OCI-LY1 (cell line): ENCODE data around the gene ZNF536.

Experiments used
- H2AFZ ChIP-seq: fragments of 200-600 bp; sonication (generic), shearing (Covaris generic); 2 replicates; pipeline ENCODE4 v1.6.0; 2014; ENCODE audit warnings: antibody characterized with exemption, mild to moderate bottlenecking, low read length
- H3F3A ChIP-seq: fragments of 200-600 bp; sonication (generic), shearing (Covaris generic); 2 replicates; pipeline ENCODE4 v1.6.0; 2014; ENCODE audit warnings: mild to moderate bottlenecking, antibody characterized with exemption, low read length, moderate library complexity; ENCODE audit not compliant: insufficient read depth
- H3K27ac ChIP-seq: fragments of 200-600 bp; sonication (generic); 2 replicates; pipeline ENCODE4 v1.5.1; 2014; ENCODE audit warnings: low read length, mixed run types, mild to moderate bottlenecking, low read depth; ENCODE audit not compliant: poor library complexity, severe bottlenecking
- H3K27me3 ChIP-seq: fragments of 200-600 bp; sonication (generic); 2 replicates; pipeline ENCODE4 v1.6.0; 2014; ENCODE audit warnings: antibody characterized with exemption, mild to moderate bottlenecking, low read length, moderate library complexity; ENCODE audit not compliant: insufficient read depth
- H3K36me3 ChIP-seq: fragments of 200-600 bp; sonication (generic); 2 replicates; pipeline ENCODE4 v1.6.1; 2014; ENCODE audit warnings: mild to moderate bottlenecking, antibody characterized with exemption, low read length, moderate library complexity, mixed read lengths; ENCODE audit not compliant: insufficient read depth
- H3K4me1 ChIP-seq: fragments of 200-600 bp; sonication (generic); 2 replicates; pipeline ENCODE4 v1.5.1; 2014; ENCODE audit warnings: mild to moderate bottlenecking, low read length, moderate library complexity; ENCODE audit not compliant: insufficient read depth, severe bottlenecking
- H3K4me2 ChIP-seq: fragments of 200-600 bp; sonication (generic), shearing (Covaris generic); 2 replicates; pipeline ENCODE4 v1.6.1; 2014; ENCODE audit warnings: low read length
- H3K4me3 ChIP-seq: fragments of 200-600 bp; sonication (generic); 2 replicates; pipeline ENCODE4 v1.5.1; 2014; ENCODE audit warnings: low read length, low read depth, mild to moderate bottlenecking, mixed read lengths; ENCODE audit not compliant: poor library complexity, severe bottlenecking
- H3K79me2 ChIP-seq: fragments of 200-600 bp; shearing (Covaris generic); 2 replicates; pipeline ENCODE4 v1.6.1; 2016; ENCODE audit warnings: mixed run types, low read length, mixed read lengths; ENCODE audit not compliant: insufficient read depth
- H3K9ac ChIP-seq: fragments of 200-600 bp; sonication (generic), shearing (Covaris generic); 2 replicates; pipeline ENCODE4 v1.6.1; 2014; ENCODE audit warnings: mild to moderate bottlenecking, low read length, mixed read lengths
- H3K9me2 ChIP-seq: fragments of 200-600 bp; sonication (generic), shearing (Covaris generic); 2 replicates; pipeline ENCODE4 v1.6.1; 2014; ENCODE audit warnings: low read depth, mild to moderate bottlenecking, low read length, mixed read lengths
- H3K9me3 ChIP-seq: fragments of 200-600 bp; shearing (Covaris generic); 2 replicates; pipeline ENCODE4 v1.6.1; 2014; ENCODE audit warnings: low read length, mixed read lengths
- H4K20me1 ChIP-seq: fragments of 200-600 bp; sonication (generic), shearing (Covaris generic); 2 replicates; pipeline ENCODE4 v1.6.0; 2016; ENCODE audit warnings: mild to moderate bottlenecking, low read length; ENCODE audit not compliant: insufficient read depth
- EZH2 ChIP-seq: fragments of 200-600 bp; sonication (generic), shearing (Covaris generic); IDR thresholded peaks from 2 replicates; pipeline ENCODE4 v1.8.0; 2017; ENCODE audit warnings: borderline replicate concordance, mixed run types, mild to moderate bottlenecking, antibody characterized with exemption, low read length, moderate library complexity, mixed read lengths
- TF ChIP-seq, protein P1 (sequence below): fragments of 200-600 bp; sonication (generic), shearing (Covaris generic); IDR thresholded peaks from 2 replicates; pipeline ENCODE4 v1.5.1; 2017; ENCODE audit warnings: mild to moderate bottlenecking, antibody characterized with exemption, low read length, moderate library complexity, mixed read lengths

Gene ZNF536

DNA sequence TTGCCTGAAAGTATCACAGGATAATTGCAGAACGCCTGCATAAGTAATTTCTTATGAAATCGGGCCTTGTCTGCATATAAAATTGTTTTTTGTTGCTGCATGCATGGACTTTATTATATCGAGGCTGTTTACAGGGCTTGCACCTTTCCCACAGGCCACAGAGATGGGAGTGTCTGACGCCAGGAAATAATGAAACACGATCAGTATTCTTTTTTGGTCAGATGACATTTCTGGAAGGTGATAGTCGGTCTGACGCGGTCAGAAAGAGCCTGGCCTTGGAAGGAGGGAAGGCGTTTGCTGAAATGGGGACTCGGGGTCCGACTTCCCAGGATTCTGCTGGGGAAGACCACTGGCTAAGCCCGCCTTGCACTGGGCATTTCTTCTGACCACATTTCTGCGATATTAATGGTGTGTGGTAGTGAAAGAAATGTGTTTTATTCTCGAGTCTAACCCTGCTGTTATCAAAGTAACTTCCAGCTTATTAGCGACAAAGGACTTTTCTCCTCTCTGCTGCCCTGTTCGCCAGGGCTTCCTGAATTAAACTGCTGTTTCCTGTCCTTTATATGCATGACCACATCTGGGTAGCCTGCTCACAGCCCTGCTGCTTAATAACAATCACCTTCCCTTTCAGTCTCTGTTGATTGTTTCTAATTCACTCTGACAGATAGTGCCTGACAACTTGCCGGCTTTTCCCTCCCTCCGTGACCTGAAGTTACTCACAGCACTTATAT, 11.6 kb upstream of the ZNF536 start:
- no peaks in the 10 kb centered on the region for H3K79me2 ChIP-seq
- H3F3A ChIP-seq: no peaks in the 10 kb centered on the region
- no peak overlapping the region for H3K4me3 ChIP-seq
- H3K9ac ChIP-seq: no peak overlapping the region
- no peak overlapping the region for H2AFZ ChIP-seq
- H3K27ac ChIP-seq: no peak overlapping the region
- TF ChIP-seq EZH2: no peak
- TF ChIP-seq, protein P1, sequence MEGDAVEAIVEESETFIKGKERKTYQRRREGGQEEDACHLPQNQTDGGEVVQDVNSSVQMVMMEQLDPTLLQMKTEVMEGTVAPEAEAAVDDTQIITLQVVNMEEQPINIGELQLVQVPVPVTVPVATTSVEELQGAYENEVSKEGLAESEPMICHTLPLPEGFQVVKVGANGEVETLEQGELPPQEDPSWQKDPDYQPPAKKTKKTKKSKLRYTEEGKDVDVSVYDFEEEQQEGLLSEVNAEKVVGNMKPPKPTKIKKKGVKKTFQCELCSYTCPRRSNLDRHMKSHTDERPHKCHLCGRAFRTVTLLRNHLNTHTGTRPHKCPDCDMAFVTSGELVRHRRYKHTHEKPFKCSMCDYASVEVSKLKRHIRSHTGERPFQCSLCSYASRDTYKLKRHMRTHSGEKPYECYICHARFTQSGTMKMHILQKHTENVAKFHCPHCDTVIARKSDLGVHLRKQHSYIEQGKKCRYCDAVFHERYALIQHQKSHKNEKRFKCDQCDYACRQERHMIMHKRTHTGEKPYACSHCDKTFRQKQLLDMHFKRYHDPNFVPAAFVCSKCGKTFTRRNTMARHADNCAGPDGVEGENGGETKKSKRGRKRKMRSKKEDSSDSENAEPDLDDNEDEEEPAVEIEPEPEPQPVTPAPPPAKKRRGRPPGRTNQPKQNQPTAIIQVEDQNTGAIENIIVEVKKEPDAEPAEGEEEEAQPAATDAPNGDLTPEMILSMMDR: no peak
- H3K36me3 ChIP-seq: no peaks in the 10 kb centered on the region
- no peaks in the 10 kb centered on the region for H4K20me1 ChIP-seq
- no peaks in the 10 kb centered on the region for H3K9me2 ChIP-seq
- no peaks in the 10 kb centered on the region for H3K9me3 ChIP-seq
- no peaks in the 10 kb centered on the region for H3K4me1 ChIP-seq
- no peaks in the 10 kb centered on the region for H3K27me3 ChIP-seq
- H3K4me2 ChIP-seq: no peak overlapping the region

DNA sequence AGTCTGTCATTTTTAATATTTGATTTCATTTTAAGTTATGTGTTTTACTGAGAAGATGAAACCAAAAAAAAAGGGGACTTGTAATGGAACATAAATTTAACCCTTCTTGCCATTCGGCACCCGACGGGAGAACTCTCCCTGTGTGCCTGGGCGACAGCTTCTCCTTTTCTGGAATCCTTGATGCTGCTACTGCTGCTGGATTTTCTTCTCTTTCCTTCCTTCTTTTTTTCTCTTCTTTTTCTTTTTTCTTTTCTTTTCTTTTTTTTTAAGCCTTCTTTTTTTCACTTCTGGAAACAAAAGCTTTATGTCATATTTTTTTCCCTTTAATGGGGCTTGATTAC, 11.1 kb upstream of the ZNF536 start:
- H3K9me2 ChIP-seq: no peaks in the 10 kb centered on the region
- no peak overlapping the region for H3K27ac ChIP-seq
- H4K20me1 ChIP-seq: no peaks in the 10 kb centered on the region
- H3K4me3 ChIP-seq: no peak overlapping the region
- TF ChIP-seq EZH2: no peak
- TF ChIP-seq, protein P1: no peak
- no peak overlapping the region for H3K9ac ChIP-seq
- no peaks in the 10 kb centered on the region for H3F3A ChIP-seq
- no peaks in the 10 kb centered on the region for H3K9me3 ChIP-seq
- H3K4me1 ChIP-seq: no peaks in the 10 kb centered on the region
- H3K36me3 ChIP-seq: no peaks in the 10 kb centered on the region
- H2AFZ ChIP-seq: no peak overlapping the region
- H3K4me2 ChIP-seq: no peak overlapping the region
- no peaks in the 10 kb centered on the region for H3K79me2 ChIP-seq
- no peaks in the 10 kb centered on the region for H3K27me3 ChIP-seq

DNA sequence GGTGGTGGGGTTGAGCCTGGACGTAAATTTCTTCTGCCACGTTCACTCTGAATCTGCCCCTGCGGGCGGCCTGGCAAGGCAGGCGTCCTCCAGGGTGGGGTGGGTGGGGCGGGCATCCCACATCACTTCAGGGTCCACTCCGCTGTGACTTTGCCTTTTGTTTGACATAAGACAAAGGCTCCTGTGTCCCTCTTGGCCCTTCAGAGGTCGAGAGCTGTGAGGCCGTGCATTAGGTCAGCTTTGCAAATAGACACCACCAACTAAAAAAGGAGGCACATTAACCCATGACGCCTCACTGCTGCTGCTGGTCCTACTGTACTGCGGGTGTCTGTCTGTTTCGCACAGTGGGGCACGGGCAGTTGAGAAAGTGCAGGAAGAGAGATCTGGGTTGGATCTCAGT, 10.5 kb upstream of the ZNF536 start:
- H3K27ac ChIP-seq: no peak overlapping the region
- no peaks in the 10 kb centered on the region for H3K4me1 ChIP-seq
- no peak overlapping the region for H3K4me3 ChIP-seq
- no peaks in the 10 kb centered on the region for H3K27me3 ChIP-seq
- H3K9ac ChIP-seq: no peak overlapping the region
- no peak overlapping the region for H2AFZ ChIP-seq
- no peaks in the 10 kb centered on the region for H4K20me1 ChIP-seq
- no peaks in the 10 kb centered on the region for H3K79me2 ChIP-seq
- TF ChIP-seq, protein P1: no peak
- no peak for TF ChIP-seq EZH2
- H3K9me3 ChIP-seq: no peaks in the 10 kb centered on the region
- H3K4me2 ChIP-seq: no peak overlapping the region
- H3F3A ChIP-seq: no peaks in the 10 kb centered on the region
- no peaks in the 10 kb centered on the region for H3K36me3 ChIP-seq
- H3K9me2 ChIP-seq: no peaks in the 10 kb centered on the region
